22Rv1 (cell line): ENCODE data around the gene SCN2A.

Experiments
- CTCF ChIP-seq: fragments of 450-650 bp; IDR thresholded peaks from 2 replicates; pipeline ENCODE4 v1.5.1; 2017; ENCODE audit warnings: mild to moderate bottlenecking
- ZFX ChIP-seq: fragments of 450-650 bp; IDR thresholded peaks from 2 replicates; pipeline ENCODE4 v1.6.1; 2017; ENCODE audit warnings: antibody characterized with exemption, borderline replicate concordance

GRCh38 chr2:165407466-165407865 is 168.3 kb downstream of the SCN2A start:
- TF ChIP-seq CTCF (no peak), ZFX (no peak)
